SW 1271 (cell line): Measurements from ENCODE around the gene KRTAP10-10.
"Not testable (repeated sequence)": the region's sequence is repeated elsewhere in the genome, so short reads cannot be mapped to it uniquely, and the experiment has no call there.

ENCODE experiments used
- DNase-seq, 2 experiments: peaks; one replicate each; lab custom pipeline; 2025; lab: John Stamatoyannopoulos, UW

Gene KRTAP10-10

DNA sequence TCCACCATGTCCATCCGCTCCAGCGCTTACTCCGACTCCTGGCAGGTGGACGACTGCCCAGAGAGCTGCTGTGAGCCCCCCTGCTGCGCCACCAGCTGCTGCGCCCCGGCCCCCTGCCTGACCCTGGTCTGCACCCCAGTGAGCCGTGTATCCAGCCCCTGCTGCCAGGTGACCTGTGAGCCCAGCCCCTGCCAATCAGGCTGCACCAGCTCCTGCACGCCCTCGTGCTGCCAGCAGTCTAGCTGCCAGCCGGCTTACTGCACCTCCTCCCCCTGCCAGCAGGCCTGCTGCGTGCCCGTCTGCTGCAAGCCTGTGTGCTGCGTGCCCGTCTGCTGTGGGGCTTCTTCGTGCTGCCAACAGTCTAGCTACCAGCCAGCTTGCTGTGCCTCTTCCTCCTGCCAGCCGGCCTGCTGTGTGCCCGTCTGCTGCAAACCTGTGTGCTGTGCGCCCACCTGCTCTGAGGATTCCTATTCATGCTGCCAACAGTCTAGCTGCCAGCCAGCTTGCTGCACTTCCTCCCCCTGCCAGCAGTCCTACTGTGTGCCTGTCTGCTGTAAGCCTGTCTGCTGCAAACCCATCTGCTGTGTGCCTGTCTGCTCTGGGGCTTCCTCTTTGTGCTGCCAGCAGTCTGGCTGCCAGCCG lies 9.9 kb upstream of the KRTAP10-10 start:
- not testable (repeated sequence) for DNase-seq

DNA sequence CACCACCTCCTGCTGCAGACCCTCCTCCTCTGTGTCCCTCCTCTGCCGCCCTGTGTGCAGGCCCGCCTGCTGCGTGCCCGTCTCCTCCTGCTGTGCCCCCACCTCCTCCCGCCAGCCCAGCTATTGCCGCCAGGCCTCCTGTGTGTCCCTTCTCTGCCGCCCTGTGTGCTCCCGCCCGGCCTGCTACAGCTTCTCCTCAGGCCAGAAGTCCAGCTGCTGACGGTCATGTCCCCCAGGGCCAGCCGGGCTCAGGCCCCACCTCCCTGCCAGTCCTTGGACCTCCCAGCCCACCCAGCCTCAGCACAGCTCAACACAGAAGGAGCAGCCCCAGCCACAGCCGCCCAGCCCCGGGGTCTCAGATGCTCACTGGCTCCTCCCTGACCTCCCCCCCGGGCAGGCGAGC lies 9.3 kb upstream of the KRTAP10-10 start:
- not testable (repeated sequence) for DNase-seq

DNA sequence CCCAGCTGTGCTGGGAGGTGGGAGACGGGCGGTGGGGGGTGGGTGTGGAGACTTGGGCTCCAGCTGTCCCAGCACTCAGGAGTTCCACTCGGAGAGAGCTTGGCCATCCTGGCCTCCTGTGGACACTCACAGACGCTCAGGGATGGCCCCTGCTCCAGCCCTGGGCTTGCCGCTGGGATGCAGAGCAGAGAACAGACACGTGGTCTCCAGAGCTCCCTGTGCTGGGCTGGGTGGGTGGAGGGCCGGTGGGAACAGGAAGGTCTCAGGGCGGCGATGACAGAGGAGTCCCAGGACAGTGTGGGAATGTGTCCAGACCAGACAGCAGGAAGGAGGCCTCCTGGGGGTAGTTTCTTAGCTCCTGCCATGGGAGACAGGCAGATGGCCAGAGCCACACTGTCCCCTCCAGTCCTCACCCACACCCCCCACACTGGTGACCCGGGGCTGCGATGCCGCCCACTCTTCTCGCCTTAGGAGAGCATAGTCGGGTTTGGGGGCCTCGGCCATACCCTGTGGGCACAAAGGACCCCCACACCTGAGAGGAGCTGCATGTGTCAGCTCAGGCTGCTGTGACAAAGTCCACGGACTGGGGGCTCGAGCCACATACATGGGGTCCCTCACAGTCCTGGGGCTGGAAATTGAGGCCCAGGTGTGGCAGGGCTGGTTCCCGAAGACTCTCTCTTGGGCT lies 8.3 kb upstream of the KRTAP10-10 start:
- DNase-seq = no peak

DNA sequence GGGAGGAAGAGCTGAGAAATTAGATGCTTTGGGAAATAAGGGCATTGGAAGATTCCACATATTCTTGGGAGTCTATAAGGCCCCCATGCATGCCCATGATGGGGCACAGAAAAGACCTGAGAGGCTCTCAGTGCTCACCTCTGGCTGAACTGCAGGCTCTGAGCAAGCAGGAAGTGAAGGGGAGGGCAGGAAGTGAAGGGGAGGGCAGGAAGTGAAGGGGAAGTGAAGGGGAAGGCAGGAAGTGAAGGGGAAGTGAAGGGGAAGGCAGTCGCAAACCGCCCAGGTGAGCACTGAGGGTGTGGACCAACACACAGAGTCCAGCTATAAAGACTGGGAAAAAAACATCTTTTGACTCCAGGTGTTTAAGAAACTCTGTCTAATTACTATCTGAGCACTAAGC lies 6.7 kb upstream of the KRTAP10-10 start:
- no peak for DNase-seq

DNA sequence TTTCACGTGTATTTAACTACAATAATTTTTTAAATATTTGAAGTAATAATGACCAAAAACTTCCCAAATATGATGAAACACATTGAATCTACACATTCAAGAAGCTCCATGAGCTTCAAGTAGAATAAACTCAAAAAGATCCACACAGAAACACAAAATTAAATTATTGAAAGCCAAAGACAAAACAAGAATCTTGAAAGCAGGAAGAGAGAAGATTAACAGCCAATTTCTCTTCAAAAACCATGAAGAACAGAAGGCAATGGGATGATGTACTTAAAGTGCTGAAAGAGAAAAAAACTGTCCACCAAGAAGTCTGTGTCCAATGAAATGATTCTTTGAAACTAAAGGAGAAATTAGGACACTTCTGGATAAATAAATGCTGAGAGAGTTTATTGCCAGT lies 5.1 kb upstream of the KRTAP10-10 start:
- peak in 1 of 2 experiments; percentile 0 for DNase-seq

DNA sequence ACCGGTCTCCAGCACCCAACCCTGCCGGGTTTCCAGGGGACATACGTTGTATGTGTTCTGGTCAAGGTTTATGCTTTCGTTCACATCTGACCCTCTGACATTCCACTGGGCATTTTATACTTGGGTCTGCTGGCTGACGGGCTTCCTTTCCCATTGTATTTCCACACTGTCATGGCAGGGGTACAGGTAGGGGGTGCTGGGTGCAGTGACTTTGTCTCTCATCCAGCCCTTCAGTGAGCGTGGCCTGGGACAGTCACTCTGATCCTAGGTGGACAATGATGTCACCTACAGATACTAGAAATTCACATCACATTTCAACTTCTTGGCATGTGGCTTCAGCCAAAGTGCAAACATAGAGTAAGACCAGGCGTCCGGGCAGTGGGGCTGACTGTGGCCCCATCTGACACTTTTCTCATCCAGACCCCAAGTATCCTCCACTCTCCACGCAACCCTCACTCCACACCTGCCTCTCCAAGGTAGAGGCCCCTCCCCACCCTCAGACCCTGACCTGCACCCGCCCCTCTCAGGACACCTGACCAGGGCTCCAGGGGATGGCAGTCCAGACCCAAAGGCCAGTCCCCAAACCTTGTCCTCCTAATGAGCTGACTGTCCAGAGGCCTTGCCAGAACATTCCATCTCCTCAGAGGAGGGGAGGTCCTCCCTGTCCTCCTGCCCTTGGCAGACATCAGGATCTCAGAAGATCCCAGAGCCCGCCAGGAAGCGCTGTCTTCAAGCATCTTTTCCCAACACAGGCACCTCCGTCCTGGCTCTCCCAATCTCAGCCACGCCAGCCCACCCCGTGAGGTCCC lies 743 bp upstream of the KRTAP10-10 start:
- no peak for DNase-seq

DNA sequence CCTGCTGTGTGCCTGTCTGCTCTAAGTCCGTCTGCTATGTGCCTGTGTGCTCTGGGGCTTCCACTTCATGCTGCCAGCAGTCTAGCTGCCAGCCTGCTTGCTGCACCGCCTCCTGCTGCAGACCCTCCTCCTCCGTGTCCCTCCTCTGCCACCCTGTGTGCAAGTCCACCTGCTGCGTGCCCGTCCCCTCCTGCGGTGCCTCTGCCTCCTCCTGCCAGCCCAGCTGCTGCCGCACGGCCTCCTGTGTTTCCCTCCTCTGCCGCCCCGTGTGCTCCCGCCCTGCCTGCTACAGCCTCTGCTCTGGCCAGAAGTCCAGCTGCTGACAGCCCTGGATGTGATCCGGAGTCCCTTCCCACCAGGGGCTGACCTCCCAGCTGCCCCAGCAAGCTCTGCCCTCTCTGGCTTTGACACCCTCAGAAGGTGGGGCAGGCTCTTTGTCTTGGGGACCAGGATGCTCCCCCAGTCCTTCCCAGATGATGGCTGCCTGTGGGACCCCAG lies 744 bp downstream of the KRTAP10-10 start:
- not testable (repeated sequence) for DNase-seq

DNA sequence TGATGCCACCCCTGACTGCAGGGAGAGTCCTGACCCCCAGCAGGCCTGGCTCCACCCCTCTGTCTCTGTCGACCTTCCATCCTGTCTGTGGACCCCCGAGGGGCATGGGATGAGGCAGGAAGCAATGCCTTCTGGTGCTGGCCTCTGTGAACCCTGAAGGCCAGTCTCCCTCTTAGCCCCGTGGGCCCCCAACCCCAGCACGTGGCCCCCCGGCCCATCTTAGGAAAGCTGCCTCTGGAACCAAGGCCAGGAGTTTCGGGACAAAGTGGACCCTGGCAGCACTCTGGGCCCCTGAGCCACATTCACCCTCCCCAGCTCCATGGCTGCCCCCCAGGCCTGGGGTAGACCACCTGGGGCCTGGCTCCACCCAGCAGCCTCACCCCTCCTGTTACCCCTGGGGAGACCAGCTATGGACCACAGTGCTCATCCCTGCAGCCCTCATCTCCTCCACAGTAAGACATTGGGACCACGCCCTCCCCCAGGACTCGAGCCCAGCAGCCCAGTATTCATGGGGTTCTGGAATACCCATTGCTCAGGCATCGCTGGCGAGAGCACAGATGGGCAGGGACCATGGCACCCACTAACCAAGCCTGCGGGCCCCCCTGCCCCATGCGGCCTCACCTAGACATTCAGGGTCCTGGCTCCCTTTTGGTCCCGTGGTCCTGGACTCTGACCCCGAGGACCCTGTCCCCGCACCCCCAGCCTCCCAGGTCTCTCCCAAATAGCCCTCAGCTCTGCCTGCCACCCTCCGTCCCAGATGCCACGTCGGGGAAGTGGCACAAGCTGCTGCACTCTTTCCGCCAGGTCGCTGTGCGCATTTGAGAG lies 1.6 kb downstream of the KRTAP10-10 start:
- not testable (repeated sequence) for DNase-seq

DNA sequence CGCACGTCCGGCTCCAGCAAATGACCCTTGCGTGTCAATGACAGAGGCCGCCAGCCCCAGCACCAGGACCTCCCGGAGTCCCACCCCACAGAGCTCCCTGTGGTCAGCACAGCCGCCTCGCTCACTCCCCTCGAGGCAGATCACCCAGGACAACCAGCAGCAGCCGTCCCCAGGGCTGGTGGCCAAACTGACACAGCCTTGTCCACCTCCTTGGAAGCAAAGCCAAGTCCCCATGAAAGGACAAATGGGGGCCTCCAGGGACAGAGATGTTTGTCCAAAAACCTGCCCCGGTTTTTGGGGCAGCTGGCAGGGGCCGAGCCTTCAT lies 2.1 kb downstream of the KRTAP10-10 start:
- DNase-seq = no peak

DNA sequence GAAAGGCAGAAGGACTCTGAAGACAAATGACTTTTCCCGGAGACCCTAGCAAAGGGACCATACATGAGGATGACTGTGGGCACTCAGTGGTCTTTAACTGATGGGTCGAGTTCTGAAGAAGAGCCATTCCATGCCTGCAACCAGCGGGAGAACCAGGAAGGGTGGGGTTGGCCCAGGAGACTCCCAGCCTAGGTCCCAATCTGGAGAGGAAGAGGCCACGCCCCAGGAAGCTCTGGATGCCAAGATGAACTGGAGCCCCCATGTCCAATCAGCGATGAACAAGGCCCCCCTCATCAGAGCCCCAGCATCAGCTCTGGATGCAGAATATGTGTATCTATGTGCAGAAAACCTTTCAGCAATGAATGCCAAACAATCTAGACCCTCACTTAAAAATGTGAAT lies 3.6 kb downstream of the KRTAP10-10 start:
- DNase-seq = no peak

DNA sequence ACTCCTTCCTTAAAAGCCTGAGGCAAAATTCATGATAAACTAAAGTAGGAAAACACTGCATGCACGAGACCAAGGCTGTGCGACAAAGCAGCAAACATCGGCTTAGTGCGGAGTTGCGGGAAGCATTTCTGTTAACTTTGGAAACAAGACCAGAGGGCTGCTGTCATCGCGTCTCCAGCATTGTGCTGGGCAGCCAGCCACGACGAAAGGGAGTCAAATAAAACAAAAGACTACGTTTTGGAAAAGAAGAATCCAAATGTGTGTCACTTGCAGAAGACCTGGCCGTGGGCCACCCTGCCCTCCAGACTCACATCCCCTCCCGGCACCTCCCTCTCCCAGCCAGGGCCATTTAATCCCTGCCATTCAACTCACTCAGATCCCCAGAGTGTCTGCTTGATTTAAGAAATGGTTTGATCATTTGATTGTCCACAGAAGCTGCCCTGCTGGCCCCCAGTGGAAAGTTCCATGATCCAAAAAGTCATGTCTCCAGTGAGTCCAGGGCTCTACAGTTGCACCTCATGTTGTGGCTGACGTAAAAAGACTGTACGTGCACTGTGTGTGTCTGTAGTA lies 6.7 kb downstream of the KRTAP10-10 start:
- DNase-seq = no peak

DNA sequence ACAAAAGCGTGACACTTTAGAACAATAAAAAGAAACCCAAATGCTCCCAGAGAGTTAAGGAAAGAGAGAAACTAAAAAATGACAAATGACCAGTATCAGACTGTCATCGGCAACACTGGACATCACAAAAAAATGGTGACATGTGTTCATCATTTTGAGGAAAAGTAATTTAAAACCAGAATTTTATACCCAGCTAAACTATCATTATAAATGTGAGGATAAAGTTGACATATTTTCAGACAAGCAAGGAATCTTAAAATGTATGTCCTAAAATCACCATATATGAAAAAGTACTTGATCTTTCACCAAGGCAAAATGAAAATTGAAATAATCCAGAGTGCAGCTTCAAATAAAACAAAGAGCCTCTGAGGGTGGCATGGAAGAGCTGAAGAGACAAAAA lies 7.7 kb downstream of the KRTAP10-10 start:
- no peak for DNase-seq

DNA sequence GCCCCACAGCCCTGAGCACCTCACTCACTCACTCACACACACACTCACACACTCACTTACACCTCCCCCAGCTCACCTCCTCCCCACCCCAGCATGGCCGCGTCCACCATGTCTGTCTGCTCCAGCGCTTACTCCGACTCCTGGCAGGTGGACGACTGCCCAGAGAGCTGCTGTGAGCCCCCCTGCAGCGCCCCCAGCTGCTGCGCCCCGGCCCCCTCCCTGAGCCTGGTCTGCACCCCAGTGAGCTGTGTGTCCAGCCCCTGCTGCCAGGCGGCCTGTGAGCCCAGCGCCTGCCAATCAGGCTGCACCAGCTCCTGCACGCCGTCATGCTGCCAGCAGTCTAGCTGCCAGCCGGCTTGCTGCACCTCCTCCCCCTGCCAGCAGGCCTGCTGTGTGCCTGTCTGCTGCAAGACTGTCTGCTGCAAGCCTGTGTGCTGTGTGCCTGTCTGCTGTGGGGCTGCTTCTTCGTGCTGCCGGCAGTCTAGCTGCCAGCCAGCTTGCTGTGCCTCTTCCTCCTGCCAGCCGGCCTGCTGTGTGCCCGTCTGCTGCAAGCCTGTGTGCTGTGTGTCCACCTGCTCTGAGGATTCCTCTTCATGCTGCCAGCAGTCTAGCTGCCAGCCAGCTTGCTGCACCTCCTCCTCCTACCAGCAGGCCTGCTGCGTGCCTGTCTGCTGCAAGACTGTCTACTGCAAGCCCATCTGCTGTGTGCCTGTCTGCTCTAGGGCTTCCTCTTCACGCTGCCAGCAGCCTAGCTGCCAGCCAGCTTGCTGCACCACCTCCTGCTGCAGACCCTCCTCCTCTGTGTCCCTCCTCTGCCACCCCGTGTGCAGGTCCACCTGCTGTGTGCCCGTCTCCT lies 9.4 kb downstream of the KRTAP10-10 start, which contains the start of gene KRTAP10-11:
TSS of gene KRTAP10-11 (plus strand) at position 49 of the 856 bp plus-strand sequence. CDS start at position 94, 45 bp downstream.
- not testable (repeated sequence) for DNase-seq

DNA sequence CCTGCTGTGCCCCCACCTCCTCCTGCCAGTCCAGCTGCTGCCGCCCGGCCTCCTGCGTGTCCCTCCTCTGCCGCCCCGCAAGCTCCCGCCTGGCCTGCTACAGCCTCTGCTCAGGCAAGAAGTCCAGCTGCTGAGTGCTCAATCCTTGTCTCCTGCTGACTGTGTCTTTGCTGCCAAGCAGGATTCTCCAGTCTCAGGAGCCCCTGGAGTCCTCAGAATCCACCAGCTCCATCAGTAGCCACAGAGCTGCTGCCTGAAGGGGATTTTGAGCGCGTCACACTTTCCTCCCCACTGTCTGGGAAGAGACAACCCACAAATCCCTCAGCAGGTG lies 10.0 kb downstream of the KRTAP10-10 start:
- DNase-seq = no peak

DNA sequence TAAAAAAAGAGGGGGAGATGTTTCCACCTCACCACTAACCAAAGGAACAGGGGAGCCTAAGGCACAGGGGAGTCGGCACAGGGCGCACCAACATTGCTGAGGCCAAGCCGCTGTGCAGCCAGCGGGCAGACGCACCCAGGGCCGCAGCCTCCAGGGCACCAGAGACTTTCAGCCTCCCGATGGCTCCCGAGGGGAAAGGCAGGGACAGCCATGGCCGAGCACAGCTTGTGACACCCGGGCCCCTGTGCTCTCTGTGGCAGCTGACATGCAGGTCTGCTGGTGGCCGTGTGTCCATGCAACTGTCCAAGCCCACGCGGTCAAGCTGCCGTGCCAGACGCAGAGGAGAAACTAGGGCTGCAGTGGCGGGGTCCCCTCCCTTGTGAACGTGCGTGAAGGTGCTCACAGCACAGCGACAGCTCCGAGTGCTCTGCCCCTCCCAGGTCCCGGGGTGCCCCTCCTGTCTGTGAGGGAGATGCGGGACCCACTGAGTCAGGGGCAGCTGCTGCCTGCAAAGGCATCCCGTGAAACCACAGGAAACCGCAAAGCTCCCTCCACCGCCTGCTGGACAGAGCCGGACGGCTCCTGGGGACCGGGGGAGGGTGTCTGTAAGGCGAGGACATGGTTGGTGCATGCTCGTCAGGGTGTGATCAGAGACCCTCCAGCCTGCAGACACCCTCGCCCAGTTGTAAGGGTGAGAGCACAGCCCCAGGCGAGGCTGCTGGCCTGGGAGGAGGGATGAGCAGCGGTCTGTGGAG lies 11.6 kb downstream of the KRTAP10-10 start:
- no peak for DNase-seq

DNA sequence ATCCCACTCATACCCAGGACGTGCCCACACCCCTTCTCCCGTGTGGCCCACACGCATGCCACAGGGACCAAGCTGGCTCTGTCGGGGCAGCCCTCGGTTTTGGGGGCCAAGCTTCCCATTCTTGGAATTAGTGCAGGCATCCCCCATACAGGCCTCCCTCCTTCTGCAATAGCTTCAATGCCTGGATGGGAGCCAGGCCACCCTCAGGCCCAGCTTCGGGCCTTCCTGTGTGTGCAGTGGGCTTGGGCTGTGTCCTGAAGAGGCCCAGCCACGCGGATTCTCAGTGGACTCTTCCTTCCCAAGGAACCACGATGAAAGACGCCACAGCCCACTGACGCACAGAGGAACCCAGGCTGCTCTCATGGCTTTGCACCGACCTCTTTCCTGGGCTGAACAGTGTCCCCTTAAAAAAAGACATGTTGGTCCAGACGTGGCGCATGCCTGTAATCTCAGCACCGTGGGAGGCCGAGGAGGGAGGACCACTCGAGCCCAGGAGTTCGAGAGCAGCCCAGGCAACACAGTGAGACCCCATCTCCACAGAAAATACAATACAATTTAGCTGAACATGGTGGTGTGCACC lies 12.5 kb downstream of the KRTAP10-10 start:
- DNase-seq = no peak

DNA sequence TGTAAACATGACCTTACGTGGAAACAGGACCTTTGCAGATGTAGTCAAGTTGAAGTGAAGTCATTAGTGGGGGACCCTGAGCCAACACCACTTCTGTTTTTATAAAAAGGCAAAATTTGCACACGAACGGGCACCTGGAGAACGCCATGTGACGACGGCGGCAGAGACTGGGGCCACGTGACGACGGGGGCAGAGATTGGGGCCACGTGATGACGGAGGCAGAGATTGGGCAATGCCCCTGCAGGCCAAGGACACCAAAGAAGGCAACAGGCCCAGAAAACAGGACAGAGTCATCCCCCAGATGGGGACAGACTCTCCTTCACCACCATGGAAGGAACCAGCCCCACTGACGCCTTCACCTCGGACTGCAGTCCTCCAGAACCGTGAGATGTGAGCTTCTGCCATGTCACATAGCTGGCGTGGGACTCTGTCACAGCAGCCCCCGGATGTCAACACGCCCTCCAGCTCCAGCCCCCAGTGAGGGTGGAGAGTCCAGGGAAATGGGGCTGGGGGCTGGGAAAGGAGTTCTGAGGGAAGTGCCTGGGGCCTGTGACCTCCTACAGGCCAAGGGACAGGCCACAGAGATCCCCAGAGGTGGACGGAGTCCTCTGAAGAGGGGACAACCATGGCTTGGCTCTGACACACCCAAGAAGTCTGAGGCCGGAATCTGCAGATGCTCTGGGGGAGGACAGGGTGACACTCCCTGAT lies 13.3 kb downstream of the KRTAP10-10 start:
- no peak for DNase-seq

DNA sequence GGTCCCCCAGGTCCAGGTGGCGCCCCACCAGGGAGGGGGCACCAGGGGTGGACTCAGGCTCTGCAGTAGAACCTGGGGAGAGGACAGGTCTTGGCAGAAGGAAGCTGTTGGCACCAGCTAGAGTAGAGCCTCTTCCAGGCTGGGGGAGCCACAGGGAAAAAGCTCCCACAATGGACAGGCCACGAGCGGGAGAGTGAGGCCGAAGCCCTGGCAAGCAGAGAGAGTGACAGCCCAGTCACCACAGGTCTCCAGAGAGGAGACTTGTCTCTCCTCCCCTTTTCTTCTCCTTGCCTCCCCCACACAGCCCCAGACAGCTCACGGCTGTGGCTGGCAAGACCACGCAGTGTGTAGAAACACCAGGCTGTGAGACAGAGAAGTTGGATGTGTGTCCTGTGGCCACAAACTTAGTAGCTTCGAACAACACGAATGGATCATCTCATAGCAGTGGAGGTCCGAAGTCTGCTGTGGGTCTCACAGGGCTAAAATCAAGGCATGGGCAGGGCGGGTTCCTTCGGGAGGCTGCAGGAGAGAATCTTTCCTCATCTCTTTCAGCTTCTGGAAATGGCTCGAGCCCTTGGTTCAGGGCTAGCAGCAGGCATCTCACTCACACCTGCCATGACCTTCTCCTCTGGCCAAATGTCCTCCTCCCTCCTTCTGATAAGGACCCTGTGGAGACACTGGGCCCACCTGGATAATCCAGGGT lies 14.0 kb downstream of the KRTAP10-10 start:
- DNase-seq = no peak
